ENCODE results near the gene PPM1J. TPM values are rescaled to one million over a fixed set of nuclear protein-coding genes. Genes with fewer than 3 reads are reported as not detected.

Gene PPM1J, protein sequence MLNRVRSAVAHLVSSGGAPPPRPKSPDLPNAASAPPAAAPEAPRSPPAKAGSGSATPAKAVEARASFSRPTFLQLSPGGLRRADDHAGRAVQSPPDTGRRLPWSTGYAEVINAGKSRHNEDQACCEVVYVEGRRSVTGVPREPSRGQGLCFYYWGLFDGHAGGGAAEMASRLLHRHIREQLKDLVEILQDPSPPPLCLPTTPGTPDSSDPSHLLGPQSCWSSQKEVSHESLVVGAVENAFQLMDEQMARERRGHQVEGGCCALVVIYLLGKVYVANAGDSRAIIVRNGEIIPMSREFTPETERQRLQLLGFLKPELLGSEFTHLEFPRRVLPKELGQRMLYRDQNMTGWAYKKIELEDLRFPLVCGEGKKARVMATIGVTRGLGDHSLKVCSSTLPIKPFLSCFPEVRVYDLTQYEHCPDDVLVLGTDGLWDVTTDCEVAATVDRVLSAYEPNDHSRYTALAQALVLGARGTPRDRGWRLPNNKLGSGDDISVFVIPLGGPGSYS
- under 1 TPM in 1 of 3 donors, not detected in 2; 0.19 TPM for polyA plus RNA-seq

- H3K27ac Mint-ChIP-seq = peak within 1 kb of the TSS; percentile 70 to 91 (median 82)
- H3K4me3 Mint-ChIP-seq = peak within 1 kb of the TSS; percentile 88 to 95 (median 89)
- peaks cover 23 to 32% of the 10 kb centered on the region in 2 donors for H3K4me1 Mint-ChIP-seq
- DNase-seq = peak; percentile 94 to 96 (median 95)
- no peaks in the 10 kb centered on the region for H3K9me3 Mint-ChIP-seq
- peaks cover 3 to 11% (median 9%) of the 10 kb centered on the region in 3 donors for H3K27me3 Mint-ChIP-seq (ENCODE audit: low read depth in 3 of 3)
- no peaks in the 10 kb centered on the region for H3K36me3 Mint-ChIP-seq
Measured at GRCh38 chr1:112715264-112716053, at the start of gene PPM1J. PPM1J (minus strand) TSS chr1:112715332; CDS start chr1:112715301, 31 bp downstream.

GRCh38 chr1:112762541-112763500, 47.7 kb upstream of the PPM1J start:
- Mint-ChIP-seq H3K27ac (no peak overlapping the region), H3K36me3 (no peaks in the 10 kb centered on the region), H3K9me3 (peaks cover 0 to 1% (median 0%) of the 10 kb centered on the region in 6 donors), H3K27me3 (ENCODE audit: low read depth in 3 of 3) (peaks cover 0 to 16% (median 7%) of the 10 kb centered on the region in 3 donors), H3K4me3 (no peak overlapping the region), H3K4me1 (no peaks in the 10 kb centered on the region)
- DNase-seq = no peak

DNA sequence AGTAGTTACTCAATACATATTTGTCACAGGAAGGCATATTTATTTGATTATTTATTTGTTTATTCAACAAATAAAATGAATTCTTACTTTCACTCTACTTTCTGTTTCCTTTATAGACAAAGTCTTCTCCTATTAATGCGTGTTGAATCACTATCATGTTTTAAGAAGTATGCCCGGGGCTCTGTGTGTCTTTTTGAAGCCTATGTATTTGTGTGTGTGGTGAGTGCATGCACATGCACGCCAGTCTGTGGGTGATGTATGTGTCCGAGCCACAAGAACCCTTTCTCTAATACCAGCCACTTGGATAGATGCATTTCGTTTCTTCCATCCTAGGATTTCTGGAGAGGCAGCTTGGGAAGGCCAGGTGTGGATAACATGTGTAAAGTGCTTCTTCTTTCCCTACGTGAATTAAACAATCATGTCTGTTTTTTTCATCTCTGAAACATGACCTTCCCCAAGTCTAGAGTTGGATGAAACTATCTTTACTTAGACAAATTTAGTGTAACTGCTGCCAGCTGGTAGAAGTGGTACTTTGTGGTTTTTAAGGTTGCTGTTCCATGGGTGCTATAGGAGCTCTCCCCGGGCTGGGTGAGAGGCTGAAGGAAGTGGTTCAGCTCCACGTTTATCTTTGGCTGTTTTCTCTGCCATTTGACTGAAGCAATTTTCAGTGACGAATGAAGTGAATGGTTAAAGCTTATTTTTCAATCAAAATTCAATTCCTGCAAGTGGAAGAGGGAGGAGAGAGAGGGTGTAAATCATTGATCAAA, 46.8 kb upstream of the PPM1J start:
- Mint-ChIP-seq H3K27ac (no peak overlapping the region), H3K4me3 (no peak overlapping the region), H3K27me3 (ENCODE audit: low read depth in 3 of 3) (peaks cover 0 to 19% (median 7%) of the 10 kb centered on the region in 3 donors), H3K4me1 (no peaks in the 10 kb centered on the region), H3K36me3 (no peaks in the 10 kb centered on the region), H3K9me3 (peaks cover 0 to 1% (median 0%) of the 10 kb centered on the region in 6 donors)
- DNase-seq = no peak

DNA sequence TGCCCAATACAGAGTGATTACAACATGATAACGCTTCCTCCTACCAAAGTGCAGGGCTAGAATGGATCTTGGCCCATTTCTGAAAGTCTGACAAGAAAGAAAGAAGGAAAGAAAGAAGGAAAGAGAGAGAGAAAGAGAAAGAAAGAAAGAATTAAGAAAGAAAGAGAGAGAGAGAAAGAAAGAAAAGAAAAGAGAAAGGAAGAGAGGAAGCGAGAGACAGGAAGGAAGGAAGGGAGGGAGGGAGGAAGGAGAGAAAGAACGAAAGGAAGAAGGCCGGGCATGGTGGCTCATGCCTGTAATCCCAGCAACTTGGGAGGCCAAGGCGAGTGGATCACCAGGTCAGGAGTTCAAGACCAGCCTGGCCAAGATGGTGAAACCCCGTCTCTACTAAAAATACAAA, 44.1 kb upstream of the PPM1J start:
- peaks cover 0 to 6% (median 0%) of the 10 kb centered on the region in 6 donors for H3K9me3 Mint-ChIP-seq
- H3K4me3 Mint-ChIP-seq = no peak overlapping the region
- H3K27ac Mint-ChIP-seq = no peak overlapping the region

GRCh38 chr1:112754116-112754628, 39.0 kb upstream of the PPM1J start:
- Mint-ChIP-seq H3K27ac (no peak overlapping the region), H3K4me3 (no peak overlapping the region), H3K27me3 (ENCODE audit: low read depth in 3 of 3) (peaks cover 2 to 27% (median 8%) of the 10 kb centered on the region in 3 donors), H3K36me3 (peaks cover 0 to 5% (median 0%) of the 10 kb centered on the region in 3 donors), H3K4me1 (no peaks in the 10 kb centered on the region), H3K9me3 (peaks cover 0 to 8% (median 0%) of the 10 kb centered on the region in 6 donors)
- no peak for DNase-seq

More for the DNA sequence above, 44.1 kb upstream of the PPM1J start:
- H3K36me3 Mint-ChIP-seq = peaks cover 0 to 5% (median 0%) of the 10 kb centered on the region in 3 donors
- H3K27me3 Mint-ChIP-seq (ENCODE audit: low read depth in 3 of 3) = peaks cover 0 to 20% (median 4%) of the 10 kb centered on the region in 3 donors
- H3K4me1 Mint-ChIP-seq = no peaks in the 10 kb centered on the region
- no peak for DNase-seq

GRCh38 chr1:112748396-112748795, 33.3 kb upstream of the PPM1J start:
- H3K4me1 Mint-ChIP-seq = peaks cover 0 to 6% of the 10 kb centered on the region in 2 donors
- peaks cover 7 to 26% (median 12%) of the 10 kb centered on the region in 3 donors for H3K27me3 Mint-ChIP-seq (ENCODE audit: low read depth in 3 of 3)
- DNase-seq = no peak
- H3K4me3 Mint-ChIP-seq = no peak overlapping the region
- H3K36me3 Mint-ChIP-seq = peaks cover 0 to 3% (median 0%) of the 10 kb centered on the region in 3 donors
- H3K9me3 Mint-ChIP-seq = peaks cover 0 to 1% (median 0%) of the 10 kb centered on the region in 6 donors
- H3K27ac Mint-ChIP-seq = no peak overlapping the region

- Mint-ChIP-seq H3K27ac (no peak overlapping the region), H3K4me3 (peak overlapping the region in 1 of 5 donors; percentile 19), H3K36me3 (peaks cover 0 to 3% (median 0%) of the 10 kb centered on the region in 3 donors), H3K4me1 (peaks cover 0 to 6% of the 10 kb centered on the region in 2 donors), H3K27me3 (ENCODE audit: low read depth in 3 of 3) (peaks cover 14 to 27% (median 15%) of the 10 kb centered on the region in 3 donors), H3K9me3 (peaks cover 0 to 2% (median 0%) of the 10 kb centered on the region in 6 donors)
- no peak for DNase-seq
Measured at GRCh38 chr1:112744009-112744578, 29.0 kb upstream of the PPM1J start.

- Mint-ChIP-seq H3K36me3 (peaks cover 0 to 2% (median 0%) of the 10 kb centered on the region in 3 donors), H3K27ac (no peak overlapping the region), H3K27me3 (ENCODE audit: low read depth in 3 of 3) (peaks cover 14 to 27% (median 17%) of the 10 kb centered on the region in 3 donors), H3K4me1 (peaks cover 0 to 6% of the 10 kb centered on the region in 2 donors), H3K4me3 (no peak overlapping the region), H3K9me3 (peaks cover 0 to 2% (median 0%) of the 10 kb centered on the region in 6 donors)
- DNase-seq = no peak
Measured at GRCh38 chr1:112743174-112744008, 28.3 kb upstream of the PPM1J start.

- no peak for DNase-seq
- no peaks in the 10 kb centered on the region for H3K36me3 Mint-ChIP-seq
- H3K27ac Mint-ChIP-seq = no peak overlapping the region
- no peaks in the 10 kb centered on the region for H3K4me1 Mint-ChIP-seq
- H3K27me3 Mint-ChIP-seq (ENCODE audit: low read depth in 3 of 3) = peaks cover 13 to 15% (median 14%) of the 10 kb centered on the region in 3 donors
- H3K9me3 Mint-ChIP-seq = peaks cover 0 to 2% (median 0%) of the 10 kb centered on the region in 6 donors
- no peak overlapping the region for H3K4me3 Mint-ChIP-seq
Measured at GRCh38 chr1:112737573-112737972, 22.4 kb upstream of the PPM1J start.

DNA sequence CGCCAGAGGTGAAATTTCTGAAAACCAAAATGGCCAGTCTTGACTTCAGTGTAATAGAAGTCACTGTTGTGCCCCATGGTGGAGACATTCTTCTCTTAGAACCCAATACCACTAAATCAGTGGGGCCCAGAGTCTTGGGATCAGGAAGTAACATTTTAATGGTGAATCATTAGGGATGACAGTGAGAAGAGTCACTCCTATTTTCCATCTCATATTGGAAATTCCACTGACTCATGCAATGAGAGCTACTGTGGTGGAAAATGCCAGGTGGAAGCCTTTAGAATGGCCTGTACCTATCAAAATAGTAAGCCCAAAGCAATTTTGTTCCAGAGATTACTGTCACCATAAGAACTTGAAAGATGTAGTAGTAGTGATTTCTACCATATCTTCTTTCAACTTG, 20.6 kb upstream of the PPM1J start:
- DNase-seq = no peak
- Mint-ChIP-seq H3K27me3 (ENCODE audit: low read depth in 3 of 3) (peaks cover 9 to 14% (median 11%) of the 10 kb centered on the region in 3 donors), H3K4me1 (no peaks in the 10 kb centered on the region), H3K9me3 (peaks cover 0 to 2% (median 0%) of the 10 kb centered on the region in 6 donors), H3K27ac (no peak overlapping the region), H3K36me3 (no peaks in the 10 kb centered on the region), H3K4me3 (no peak overlapping the region)

GRCh38 chr1:112731451-112731850, 16.3 kb upstream of the PPM1J start:
- H3K27me3 Mint-ChIP-seq (ENCODE audit: low read depth in 3 of 3) = peaks cover 0 to 7% (median 3%) of the 10 kb centered on the region in 3 donors
- H3K9me3 Mint-ChIP-seq = no peaks in the 10 kb centered on the region
- H3K4me1 Mint-ChIP-seq = no peaks in the 10 kb centered on the region
- no peaks in the 10 kb centered on the region for H3K36me3 Mint-ChIP-seq
- no peak for DNase-seq
- no peak overlapping the region for H3K4me3 Mint-ChIP-seq
- H3K27ac Mint-ChIP-seq = no peak overlapping the region
